GM12872 (cell line): ENCODE data around the gene MRAS.

Experiments used
- TF ChIP-seq, protein P1 (sequence below): IDR thresholded peaks from 3 replicates; pipeline ENCODE4 v1.5.1; 2011; ENCODE audit warnings: low read depth, mild to moderate bottlenecking, low read length, moderate library complexity; ENCODE audit not compliant: insufficient read depth

MRAS gene

DNA sequence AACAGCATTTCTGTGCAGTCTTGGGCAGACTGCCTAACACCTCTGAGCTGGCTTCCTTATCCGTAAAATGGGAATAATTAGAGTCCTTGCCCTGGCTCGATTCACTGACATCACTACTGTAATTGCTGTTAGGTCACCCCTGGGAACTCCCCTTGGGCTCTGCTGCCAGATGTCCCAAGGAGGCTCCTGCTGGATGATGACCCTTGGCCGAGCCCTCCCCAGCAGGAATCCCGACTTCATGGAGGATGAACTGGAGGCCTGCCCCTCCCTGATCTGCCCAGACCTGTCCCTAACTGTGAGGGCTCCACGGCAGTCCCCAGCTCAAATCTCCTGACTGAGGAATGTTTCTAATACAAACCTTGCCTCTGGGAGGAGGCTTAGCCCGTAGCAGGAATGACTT, 104.1 kb downstream of the MRAS start:
- TF ChIP-seq, protein P1, sequence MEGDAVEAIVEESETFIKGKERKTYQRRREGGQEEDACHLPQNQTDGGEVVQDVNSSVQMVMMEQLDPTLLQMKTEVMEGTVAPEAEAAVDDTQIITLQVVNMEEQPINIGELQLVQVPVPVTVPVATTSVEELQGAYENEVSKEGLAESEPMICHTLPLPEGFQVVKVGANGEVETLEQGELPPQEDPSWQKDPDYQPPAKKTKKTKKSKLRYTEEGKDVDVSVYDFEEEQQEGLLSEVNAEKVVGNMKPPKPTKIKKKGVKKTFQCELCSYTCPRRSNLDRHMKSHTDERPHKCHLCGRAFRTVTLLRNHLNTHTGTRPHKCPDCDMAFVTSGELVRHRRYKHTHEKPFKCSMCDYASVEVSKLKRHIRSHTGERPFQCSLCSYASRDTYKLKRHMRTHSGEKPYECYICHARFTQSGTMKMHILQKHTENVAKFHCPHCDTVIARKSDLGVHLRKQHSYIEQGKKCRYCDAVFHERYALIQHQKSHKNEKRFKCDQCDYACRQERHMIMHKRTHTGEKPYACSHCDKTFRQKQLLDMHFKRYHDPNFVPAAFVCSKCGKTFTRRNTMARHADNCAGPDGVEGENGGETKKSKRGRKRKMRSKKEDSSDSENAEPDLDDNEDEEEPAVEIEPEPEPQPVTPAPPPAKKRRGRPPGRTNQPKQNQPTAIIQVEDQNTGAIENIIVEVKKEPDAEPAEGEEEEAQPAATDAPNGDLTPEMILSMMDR, result no peak
